ENCODE measurements around the gene ACSL4. TPM values are rescaled to one million over a fixed set of nuclear protein-coding genes. Genes with fewer than 3 reads are reported as not detected.

The ACSL4 gene
- total RNA-seq, 1 donor, result 117 TPM

- Histone ChIP-seq H3K4me2 (ENCODE audit: insufficient read depth, low read length) (peak overlapping the region; percentile 63), H3K36me3 (ENCODE audit: insufficient read depth, low read length) (no peaks in the 10 kb centered on the region), H4K20me1 (ENCODE audit: insufficient read depth, low read length) (peaks cover 20% of the 10 kb centered on the region), H3K79me2 (ENCODE audit: insufficient read depth, low read length) (peaks cover 93% of the 10 kb centered on the region), H3K9me3 (ENCODE audit: low read depth, low read length) (no peaks in the 10 kb centered on the region), H3K4me1 (ENCODE audit: insufficient read depth, low read length) (peaks cover 37% of the 10 kb centered on the region), H3K27me3 (ENCODE audit: insufficient read depth, low read length) (peaks cover 6% of the 10 kb centered on the region), H3K4me3 (ENCODE audit: insufficient read depth, low read length) (no peak overlapping the region), H2AFZ (ENCODE audit: low read length) (no peak overlapping the region), H3K27ac (ENCODE audit: low read depth, low read length) (peak overlapping the region; percentile 68)
- TF ChIP-seq CTCF (IDR thresholded peaks at IDR 0.05; ENCODE audit: extremely low read depth, low read depth, low read length), result no peak
- DNase-seq (ENCODE audit: insufficient read length, low spot score, missing footprints), result no peak
Observed at GRCh38 chrX:109709129-109709631, 23.9 kb downstream of the ACSL4 start.

- Histone ChIP-seq H3K27me3 (ENCODE audit: insufficient read depth, low read length) (peaks cover 6% of the 10 kb centered on the region), H4K20me1 (ENCODE audit: insufficient read depth, low read length) (peaks cover 23% of the 10 kb centered on the region), H3K36me3 (ENCODE audit: insufficient read depth, low read length) (no peaks in the 10 kb centered on the region), H3K9me3 (ENCODE audit: low read depth, low read length) (no peaks in the 10 kb centered on the region), H3K79me2 (ENCODE audit: insufficient read depth, low read length) (peaks cover 95% of the 10 kb centered on the region), H3K27ac (ENCODE audit: low read depth, low read length) (no peak overlapping the region), H3K4me2 (ENCODE audit: insufficient read depth, low read length) (peak overlapping the region; percentile 52), H3K4me3 (ENCODE audit: insufficient read depth, low read length) (no peak overlapping the region), H2AFZ (ENCODE audit: low read length) (no peak overlapping the region), H3K4me1 (ENCODE audit: insufficient read depth, low read length) (peaks cover 24% of the 10 kb centered on the region)
- no peak for DNase-seq (ENCODE audit: insufficient read length, low spot score, missing footprints)
- no peak for TF ChIP-seq CTCF (IDR thresholded peaks at IDR 0.05; ENCODE audit: extremely low read depth, low read depth, low read length)
Observed at GRCh38 chrX:109707720-109708119, 25.3 kb downstream of the ACSL4 start.

- no peak overlapping the region for H3K4me3 ChIP-seq (ENCODE audit: insufficient read depth, low read length)
- no peaks in the 10 kb centered on the region for H3K36me3 ChIP-seq (ENCODE audit: insufficient read depth, low read length)
- DNase-seq (ENCODE audit: insufficient read length, low spot score, missing footprints), result no peak
- H3K27ac ChIP-seq (ENCODE audit: low read depth, low read length), result no peak overlapping the region
- peaks cover 6% of the 10 kb centered on the region for H3K27me3 ChIP-seq (ENCODE audit: insufficient read depth, low read length)
- no peak overlapping the region for H2AFZ ChIP-seq (ENCODE audit: low read length)
- peaks cover 95% of the 10 kb centered on the region for H3K79me2 ChIP-seq (ENCODE audit: insufficient read depth, low read length)
- no peak for TF ChIP-seq CTCF (IDR thresholded peaks at IDR 0.05; ENCODE audit: extremely low read depth, low read depth, low read length)
- no peaks in the 10 kb centered on the region for H3K9me3 ChIP-seq (ENCODE audit: low read depth, low read length)
- peak overlapping the region; percentile 52 for H3K4me2 ChIP-seq (ENCODE audit: insufficient read depth, low read length)
- H3K4me1 ChIP-seq (ENCODE audit: insufficient read depth, low read length), result peaks cover 24% of the 10 kb centered on the region
- H4K20me1 ChIP-seq (ENCODE audit: insufficient read depth, low read length), result peaks cover 22% of the 10 kb centered on the region
Observed at GRCh38 chrX:109707319-109707718, 25.7 kb downstream of the ACSL4 start.

GRCh38 chrX:109704563-109704962 lies 28.5 kb downstream of the ACSL4 start:
- TF ChIP-seq CTCF (IDR thresholded peaks at IDR 0.05; ENCODE audit: extremely low read depth, low read depth, low read length), result no peak
- H3K36me3 ChIP-seq (ENCODE audit: insufficient read depth, low read length), result no peaks in the 10 kb centered on the region
- H3K4me1 ChIP-seq (ENCODE audit: insufficient read depth, low read length), result peaks cover 15% of the 10 kb centered on the region
- no peak for DNase-seq (ENCODE audit: insufficient read length, low spot score, missing footprints)
- H3K4me3 ChIP-seq (ENCODE audit: insufficient read depth, low read length), result no peak overlapping the region
- H3K27ac ChIP-seq (ENCODE audit: low read depth, low read length), result no peak overlapping the region
- H3K4me2 ChIP-seq (ENCODE audit: insufficient read depth, low read length), result no peak overlapping the region
- peaks cover 20% of the 10 kb centered on the region for H4K20me1 ChIP-seq (ENCODE audit: insufficient read depth, low read length)
- no peaks in the 10 kb centered on the region for H3K27me3 ChIP-seq (ENCODE audit: insufficient read depth, low read length)
- H3K79me2 ChIP-seq (ENCODE audit: insufficient read depth, low read length), result peaks cover 79% of the 10 kb centered on the region
- H2AFZ ChIP-seq (ENCODE audit: low read length), result no peak overlapping the region
- no peaks in the 10 kb centered on the region for H3K9me3 ChIP-seq (ENCODE audit: low read depth, low read length)
